GM18499 (cell line): ENCODE measurements around the gene KRTAP10-8.
"Not testable (repeated sequence)": the region's sequence is repeated elsewhere in the genome, so short reads cannot be mapped to it uniquely, and the experiment has no call there.

Source experiments
- ATAC-seq: cut with Tn5 transposase; IDR thresholded peaks from one replicate; pipeline ENCODE4 v1.9.1; 2021; ENCODE audit warnings: moderate number of reproducible peaks; ENCODE audit not compliant: insufficient read depth, unreplicated experiment

The KRTAP10-8 gene

GRCh38 chr21:44658541-44658910 is 46.6 kb downstream of the KRTAP10-8 start:
- no peak for ATAC-seq

GRCh38 chr21:44658913-44659595 is 47.2 kb downstream of the KRTAP10-8 start:
- ATAC-seq = no peak

GRCh38 chr21:44661567-44661966 is 49.7 kb downstream of the KRTAP10-8 start:
- not testable (repeated sequence) for ATAC-seq
